Measurements from ENCODE around the gene PDZRN4. TPM values are rescaled to one million over a fixed set of nuclear protein-coding genes. Genes with fewer than 3 reads are reported as not detected.

PDZRN4 gene
- total and polyA plus RNA-seq, 8 donors, result 0.12 to 0.26 (median 0.23) TPM; not detected in 4

GRCh38 chr12:41212625-41213024 is 24.5 kb downstream of the PDZRN4 start:
- no peak for FAIRE-seq
- ATAC-seq, result no peak
- no peak for DNase-seq
- Histone ChIP-seq H3K27me3 (peaks cover 0 to 4% (median 0%) of the 10 kb centered on the region in 4 donors), H3K36me3 (no peaks in the 10 kb centered on the region), H3K4me3 (no peak overlapping the region), H3K4me1 (no peaks in the 10 kb centered on the region), H3K27ac (no peak overlapping the region), H3K9me3 (no peaks in the 10 kb centered on the region)
- intact Hi-C loops (cut with DNase I), result no loop called here
- TF ChIP-seq, protein P1, sequence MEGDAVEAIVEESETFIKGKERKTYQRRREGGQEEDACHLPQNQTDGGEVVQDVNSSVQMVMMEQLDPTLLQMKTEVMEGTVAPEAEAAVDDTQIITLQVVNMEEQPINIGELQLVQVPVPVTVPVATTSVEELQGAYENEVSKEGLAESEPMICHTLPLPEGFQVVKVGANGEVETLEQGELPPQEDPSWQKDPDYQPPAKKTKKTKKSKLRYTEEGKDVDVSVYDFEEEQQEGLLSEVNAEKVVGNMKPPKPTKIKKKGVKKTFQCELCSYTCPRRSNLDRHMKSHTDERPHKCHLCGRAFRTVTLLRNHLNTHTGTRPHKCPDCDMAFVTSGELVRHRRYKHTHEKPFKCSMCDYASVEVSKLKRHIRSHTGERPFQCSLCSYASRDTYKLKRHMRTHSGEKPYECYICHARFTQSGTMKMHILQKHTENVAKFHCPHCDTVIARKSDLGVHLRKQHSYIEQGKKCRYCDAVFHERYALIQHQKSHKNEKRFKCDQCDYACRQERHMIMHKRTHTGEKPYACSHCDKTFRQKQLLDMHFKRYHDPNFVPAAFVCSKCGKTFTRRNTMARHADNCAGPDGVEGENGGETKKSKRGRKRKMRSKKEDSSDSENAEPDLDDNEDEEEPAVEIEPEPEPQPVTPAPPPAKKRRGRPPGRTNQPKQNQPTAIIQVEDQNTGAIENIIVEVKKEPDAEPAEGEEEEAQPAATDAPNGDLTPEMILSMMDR (IDR thresholded peaks at IDR 0.05), result no peak
- 35 to 67% methylated on average over 2 of the region's 2 CpGs for WGBS, 2 donors

DNA sequence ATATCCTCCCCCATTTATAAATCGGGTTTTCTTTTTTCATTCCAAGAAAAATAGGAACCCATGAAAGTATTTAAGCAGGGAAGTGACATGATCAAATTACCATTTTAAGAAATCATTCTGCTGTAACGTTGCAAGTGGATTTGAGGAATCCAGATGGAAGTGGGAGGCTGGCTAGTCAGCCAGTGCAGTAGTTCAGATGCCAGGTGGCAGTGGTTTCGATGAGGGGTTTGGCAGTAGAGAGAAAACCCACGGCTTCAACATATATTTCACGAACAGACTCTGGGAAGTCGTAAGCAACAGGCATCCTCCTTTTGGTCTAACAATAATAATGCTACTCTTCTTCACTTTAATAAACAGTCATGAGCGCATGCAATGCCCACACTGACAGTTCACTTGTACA is 25.0 kb downstream of the PDZRN4 start:
- ATAC-seq (no peak), DNase-seq (no peak), FAIRE-seq (no peak)
- 61 to 70% methylated on average over 7 of the region's 7 CpGs for WGBS, 2 donors
- Histone ChIP-seq H3K27ac (no peak overlapping the region), H3K9me3 (no peaks in the 10 kb centered on the region), H3K27me3 (peaks cover 0 to 4% (median 0%) of the 10 kb centered on the region in 4 donors), H3K36me3 (no peaks in the 10 kb centered on the region), H3K4me3 (no peak overlapping the region), H3K4me1 (no peaks in the 10 kb centered on the region)
- TF ChIP-seq, protein P1 (IDR thresholded peaks at IDR 0.05), result no peak
- intact Hi-C loops (cut with DNase I), result no loop called here

- DNase-seq (no peak), ATAC-seq (no peak), FAIRE-seq (no peak)
- intact Hi-C loops (cut with DNase I), result no loop called here
- Histone ChIP-seq H3K27ac (no peak overlapping the region), H3K4me3 (no peak overlapping the region), H3K27me3 (peaks cover 0 to 4% (median 0%) of the 10 kb centered on the region in 4 donors), H3K9me3 (no peaks in the 10 kb centered on the region), H3K36me3 (no peaks in the 10 kb centered on the region), H3K4me1 (no peaks in the 10 kb centered on the region)
- TF ChIP-seq, protein P1 (IDR thresholded peaks at IDR 0.05), result no peak
- WGBS, 2 donors, result 71 to 77% methylated on average over 3 of the region's 3 CpGs
These were observed 25.5 kb downstream of the PDZRN4 start for GRCh38 chr12:41213648-41214047.

DNA sequence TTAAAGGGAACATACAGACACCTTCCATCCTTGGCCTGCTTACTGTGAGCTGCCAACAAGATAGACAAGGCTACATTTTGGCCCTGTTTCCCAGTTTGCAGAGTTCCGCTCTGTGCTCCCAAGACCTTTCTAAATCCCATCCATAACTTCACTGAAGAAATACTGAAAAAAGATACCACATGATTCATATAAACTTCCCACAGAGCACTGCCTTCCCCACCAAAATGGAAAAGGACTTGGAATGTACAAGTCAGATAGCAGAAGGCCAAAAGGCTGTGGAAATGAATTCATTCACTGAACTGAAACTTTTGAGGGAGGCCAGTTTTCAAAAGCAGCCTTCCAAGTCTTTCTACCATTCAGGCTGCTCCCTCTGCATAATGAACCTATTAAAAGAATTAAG is 29.6 kb downstream of the PDZRN4 start:
- no peaks in the 10 kb centered on the region for H3K9me3 ChIP-seq
- DNase-seq (no peak), ATAC-seq (no peak), FAIRE-seq (no peak)
- no peaks in the 10 kb centered on the region for H3K36me3 ChIP-seq
- H3K4me1 ChIP-seq, result no peaks in the 10 kb centered on the region
- H3K27ac ChIP-seq, result no peak overlapping the region
- WGBS, 2 donors, result 84 to 85% methylated on average over 1 of the region's 1 CpG
- H3K4me3 ChIP-seq, result no peak overlapping the region
- TF ChIP-seq, protein P1 (IDR thresholded peaks at IDR 0.05), result no peak
- intact Hi-C loops (cut with DNase I), result no loop called here
- peaks cover 0 to 4% (median 0%) of the 10 kb centered on the region in 4 donors for H3K27me3 ChIP-seq

- Histone ChIP-seq H3K27me3 (no peaks in the 10 kb centered on the region), H3K4me3 (no peak overlapping the region), H3K27ac (no peak overlapping the region), H3K9me3 (no peaks in the 10 kb centered on the region), H3K4me1 (no peaks in the 10 kb centered on the region), H3K36me3 (no peaks in the 10 kb centered on the region)
- WGBS, 2 donors, result 65 to 70% methylated on average over 2 of the region's 2 CpGs
- intact Hi-C loops (cut with DNase I), result no loop called here
- ATAC-seq (no peak), DNase-seq (no peak), FAIRE-seq (no peak)
- TF ChIP-seq, protein P1 (IDR thresholded peaks at IDR 0.05), result no peak
These were observed 32.8 kb downstream of the PDZRN4 start for GRCh38 chr12:41220931-41221330.
